Sciatic nerve (tissue), 2 donors: Measurements from ENCODE around the gene CASP10. TPM values are rescaled to one million over a fixed set of nuclear protein-coding genes. Genes with fewer than 3 reads are reported as not detected.

Experiments used
- ATAC-seq: fragments of 200-7000 bp; cut with Tn5 transposase; one replicate; pipeline ENCODE4 v1.9.1; 2020; ENCODE audit warnings: mild to moderate bottlenecking, moderate library complexity
- DNase-seq: peaks from one replicate; pipeline ENCODE4 v3.0.0-alpha.2; 2020; ENCODE audit warnings: low spot score
- intact Hi-C: fragments of 100-400 bp; cut with DNase I; formaldehyde crosslinking; loops from one replicate; pipeline ENCODE4 v1.14.2; 2022
- total RNA-seq: library from RNA; stranded (reverse); fragmentation: NEBNext Ultra II Directional; extraction: Animal tissue kit (Norgen Biotek cat#: 25700); gene quantifications from one replicate; pipeline ENCODE4 v1.2.1, GENCODE V29; 2021
- donor health status: DM: no; HTN: no; CAD: no.
- donor health status: DM: no; HTN: no; CAD: no.

CASP10 gene
- total RNA-seq, 1 donor from 2014 or later: 14.3 TPM

DNA sequence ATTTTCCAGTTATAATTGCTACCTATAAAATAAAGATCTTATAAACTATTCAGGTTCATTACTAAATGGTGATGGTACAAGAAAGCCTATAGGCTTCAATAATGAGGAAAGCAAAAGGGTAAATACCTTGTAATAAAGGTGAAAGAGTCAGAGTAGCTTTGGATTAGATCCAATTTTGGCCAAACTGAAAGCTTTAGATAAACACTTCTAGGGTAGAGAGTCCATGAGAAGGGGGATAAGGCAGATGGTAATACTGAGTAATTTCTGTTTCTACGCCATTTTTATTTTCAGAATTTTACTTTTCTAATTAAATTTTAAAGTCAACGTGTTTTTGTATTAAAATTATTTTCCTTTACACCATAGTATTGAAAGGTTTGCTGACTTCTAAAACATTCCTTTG lies 86.8 kb downstream of the CASP10 start:
- ATAC-seq (no peak), DNase-seq (no peak)
- intact Hi-C loops: no loop called here

DNA sequence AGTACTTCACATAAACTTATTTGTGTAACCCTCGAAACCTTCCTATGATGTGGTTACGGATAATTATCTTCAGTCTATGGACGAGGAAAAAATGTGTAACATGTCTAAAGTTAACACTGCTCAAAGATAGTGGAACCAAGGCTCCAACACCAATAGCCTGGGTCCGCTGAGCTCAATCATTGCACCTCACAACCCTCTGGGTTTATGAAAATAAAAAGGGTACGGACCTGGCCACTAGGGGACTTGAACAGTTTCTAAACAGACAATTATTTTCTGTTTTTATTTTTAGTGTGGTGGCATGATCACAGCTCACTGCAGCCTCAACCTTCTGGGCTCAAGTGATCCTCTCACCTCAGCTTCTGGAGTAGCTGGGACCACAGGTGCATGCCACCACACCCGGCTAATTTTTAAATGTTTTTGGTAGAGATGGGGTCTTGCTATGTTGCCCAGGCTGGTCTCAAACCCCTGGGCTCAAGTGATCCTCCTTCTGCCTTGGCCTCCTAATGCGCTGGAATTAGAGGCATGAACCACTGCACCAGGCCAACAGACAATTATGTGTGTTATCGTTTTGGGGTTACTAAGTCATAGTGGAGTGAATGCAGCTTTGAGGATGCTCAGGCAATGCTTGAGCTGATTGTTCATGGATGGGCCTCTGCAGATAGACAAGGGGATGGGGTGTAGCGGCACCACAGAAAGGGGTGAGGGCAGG lies 87.5 kb downstream of the CASP10 start:
- intact Hi-C loops: no loop called here
- no peak for ATAC-seq

DNA sequence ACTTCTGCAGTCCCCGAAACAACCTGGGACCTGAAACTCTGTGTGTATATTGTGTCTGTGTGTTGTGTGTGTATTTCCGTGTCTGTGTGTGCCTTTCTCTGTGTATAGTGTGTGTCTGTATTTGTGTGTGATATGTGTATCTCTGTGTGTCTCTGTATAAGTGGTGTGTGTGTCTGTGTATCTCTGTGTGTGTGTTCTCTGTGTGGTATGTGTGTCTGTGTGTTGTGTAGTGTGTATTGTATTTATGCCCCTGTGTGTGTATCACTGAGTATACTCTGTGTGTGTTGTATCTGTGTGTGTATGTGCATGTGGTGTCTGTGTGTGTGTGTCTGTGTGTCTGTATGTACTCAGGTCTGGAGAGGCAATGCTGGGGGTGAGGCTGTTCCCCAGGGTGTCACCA lies 89.0 kb downstream of the CASP10 start:
- no peak for DNase-seq
- ATAC-seq: no peak
- intact Hi-C loops: no loop called here

More for the DNA sequence above, 87.5 kb downstream of the CASP10 start:
- DNase-seq: no peak

DNA sequence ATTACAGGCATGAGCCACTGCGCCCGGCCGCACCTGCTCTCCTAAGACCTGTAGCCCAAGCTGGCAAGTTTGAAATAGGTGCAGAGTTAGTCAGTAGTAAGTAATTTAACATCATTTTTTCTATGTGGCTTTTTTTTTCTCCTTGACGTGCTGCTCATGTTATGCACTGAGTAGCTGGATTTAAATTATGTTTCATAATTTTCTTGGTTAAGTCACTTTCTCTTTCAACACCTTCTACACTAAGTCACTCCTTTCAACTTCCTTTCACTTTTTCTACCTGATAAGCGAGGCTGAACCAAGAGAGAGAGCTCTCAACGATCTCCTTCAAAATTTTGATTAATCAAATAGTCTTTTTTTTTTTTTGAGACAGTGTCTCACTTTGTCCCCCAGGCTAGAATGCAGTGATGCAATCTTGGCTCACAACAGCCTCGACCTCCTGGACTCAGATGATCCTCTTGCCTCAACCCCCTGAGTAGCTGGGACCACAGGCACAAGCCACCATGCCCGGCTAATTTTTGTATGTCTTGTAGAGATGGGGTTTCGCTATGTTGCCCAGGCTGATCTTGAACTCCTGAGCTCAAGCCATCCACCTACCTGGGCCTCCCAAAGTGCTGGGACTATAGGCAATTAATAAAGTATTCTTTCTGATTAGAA lies 90.5 kb downstream of the CASP10 start:
- DNase-seq: no peak
- intact Hi-C loops: no loop called here
- ATAC-seq: no peak

DNA sequence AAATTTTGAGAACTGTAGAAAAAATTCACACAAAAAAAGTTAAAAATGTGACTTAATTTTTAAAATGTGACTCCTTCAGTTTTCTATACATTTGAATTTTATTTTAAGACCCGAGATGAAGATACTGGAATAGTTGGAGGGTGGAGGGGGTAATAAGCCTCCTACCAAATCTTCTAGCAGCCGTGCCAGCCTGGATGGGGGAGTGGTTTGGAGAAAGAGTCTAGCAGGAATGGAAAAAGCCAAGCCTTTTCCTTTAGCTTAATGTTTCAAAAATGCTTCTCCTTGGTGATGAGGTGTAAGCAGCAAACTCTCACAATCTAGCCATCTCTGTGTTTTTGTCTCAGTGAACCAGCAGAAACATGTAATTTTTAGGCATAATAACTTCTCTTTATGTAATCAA lies 92.1 kb downstream of the CASP10 start:
- intact Hi-C loops: no loop called here
- DNase-seq (no peak), ATAC-seq (no peak)

DNA sequence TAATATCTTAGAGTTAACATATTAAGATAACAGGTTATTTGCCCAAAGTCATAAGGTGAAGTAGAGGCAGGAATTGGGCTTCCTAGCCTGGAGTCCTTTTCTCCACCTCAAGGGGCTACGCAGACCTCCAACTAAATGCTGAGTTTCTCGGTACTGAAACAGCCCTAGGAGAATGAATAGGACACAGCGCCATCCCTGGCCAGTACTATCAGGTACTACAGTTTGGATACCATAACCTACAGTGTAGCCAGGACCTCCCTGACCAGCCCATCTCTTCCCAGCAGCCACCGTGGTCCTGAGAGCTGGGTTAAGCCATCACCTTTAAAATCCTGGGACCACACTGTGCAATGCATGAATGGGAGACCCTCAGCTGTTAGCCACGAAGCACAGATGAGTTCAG lies 93.0 kb downstream of the CASP10 start:
- ATAC-seq (no peak), DNase-seq (no peak)
- intact Hi-C loops: no loop called here

DNA sequence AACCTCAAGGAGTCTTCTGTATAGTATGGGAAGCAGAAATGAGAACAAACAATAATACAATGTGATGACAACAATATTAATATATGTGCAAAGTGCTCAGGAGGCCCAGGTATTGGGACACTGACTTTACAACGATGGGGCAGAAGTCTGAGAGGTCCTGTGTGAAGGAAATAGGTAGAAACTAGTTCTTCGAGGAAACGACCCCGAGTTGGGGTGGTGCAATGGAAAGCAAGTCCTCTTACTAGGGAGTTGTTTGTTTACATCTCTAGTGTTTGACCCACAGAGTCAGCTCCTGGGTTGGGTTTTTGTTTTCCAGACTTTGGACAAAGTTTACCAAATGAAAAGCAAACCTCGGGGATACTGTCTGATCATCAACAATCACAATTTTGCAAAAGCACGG lies 93.6 kb downstream of the CASP10 start:
- no peak for ATAC-seq
- intact Hi-C loops: no loop called here
- no peak for DNase-seq

Other genes with a start within 250 kb of the CASP10 start
- gene ORC2, start 219.5 kb upstream of the CASP10 start, total RNA-seq: 36.2 TPM
- 35.0 TPM for gene HYCC2, start 111.5 kb upstream of the CASP10 start, total RNA-seq
- gene NDUFB3, start 111.1 kb upstream of the CASP10 start, total RNA-seq: 49.6 TPM
- gene CFLAR, start 67.0 kb upstream of the CASP10 start, total RNA-seq: 210 TPM
- 12.1 TPM for gene CASP8, start 77.4 kb downstream of the CASP10 start, total RNA-seq
- 5.4 TPM for gene FLACC1, start 174.2 kb downstream of the CASP10 start, total RNA-seq